GM06990 (cell line): ENCODE measurements around the gene MAP3K7CL.

Source experiments
- DNase-seq: peaks from one replicate; pipeline ENCODE4 v3.0.0-alpha.2; 2011; ENCODE audit not compliant: insufficient read length; ENCODE audit errors: extremely low read depth
- H3K27me3 ChIP-seq: replicated peaks from 2 replicates; pipeline ENCODE4 v1.6.0; 2011; ENCODE audit warnings: low read length; ENCODE audit not compliant: control insufficient read depth, insufficient read depth
- H3K36me3 ChIP-seq: 2 replicates; pipeline ENCODE4 v1.5.1; 2011; ENCODE audit warnings: low read length; ENCODE audit not compliant: control insufficient read depth, insufficient read depth
- H3K4me3 ChIP-seq: replicated peaks from 2 replicates; pipeline ENCODE4 v1.5.1; 2011; ENCODE audit warnings: low read depth, mild to moderate bottlenecking, control low read depth, low read length
- CTCF ChIP-seq: IDR thresholded peaks from 2 replicates; pipeline ENCODE4 v1.5.1; 2011; ENCODE audit warnings: low read length, control low read depth, mild to moderate bottlenecking, inconsistent platforms; ENCODE audit not compliant: insufficient read depth, poor library complexity, severe bottlenecking

Gene MAP3K7CL

GRCh38 chr21:29104239-29104708 lies 26.2 kb upstream of the MAP3K7CL start:
- no peaks in the 10 kb centered on the region for H3K27me3 ChIP-seq
- no peak overlapping the region for H3K4me3 ChIP-seq
- no peaks in the 10 kb centered on the region for H3K36me3 ChIP-seq
- no peak for DNase-seq
- TF ChIP-seq CTCF: no peak

- H3K27me3 ChIP-seq: no peaks in the 10 kb centered on the region
- no peak for DNase-seq
- H3K4me3 ChIP-seq: no peak overlapping the region
- H3K36me3 ChIP-seq: no peaks in the 10 kb centered on the region
- TF ChIP-seq CTCF: no peak
These were observed 25.2 kb upstream of the MAP3K7CL start for GRCh38 chr21:29105218-29105617.

- no peak for TF ChIP-seq CTCF
- DNase-seq: no peak
- Histone ChIP-seq H3K27me3 (no peaks in the 10 kb centered on the region), H3K36me3 (no peaks in the 10 kb centered on the region), H3K4me3 (no peak overlapping the region)
These were observed 15.5 kb upstream of the MAP3K7CL start for GRCh38 chr21:29114765-29115500.

GRCh38 chr21:29115899-29116298 lies 14.5 kb upstream of the MAP3K7CL start:
- no peaks in the 10 kb centered on the region for H3K36me3 ChIP-seq
- no peak overlapping the region for H3K4me3 ChIP-seq
- no peak for DNase-seq
- no peak for TF ChIP-seq CTCF
- H3K27me3 ChIP-seq: no peaks in the 10 kb centered on the region

GRCh38 chr21:29117372-29117955 lies 13.0 kb upstream of the MAP3K7CL start:
- DNase-seq: peak; percentile 70
- Histone ChIP-seq H3K4me3 (no peak overlapping the region), H3K36me3 (no peaks in the 10 kb centered on the region), H3K27me3 (no peaks in the 10 kb centered on the region)
- TF ChIP-seq CTCF: no peak
